Stimulated activated CD4-positive, alpha-beta T cell treated with anti-CD3 and anti-CD28 coated beads, Interleukin-2, amount 100 ng/mL, for 24 hours (primary cell): ENCODE measurements around the gene EMP1.

ENCODE experiments used
- DNase-seq, 2 donors: peaks; one replicate each; pipeline ENCODE4 v3.0.0-alpha.2; 2020

EMP1 gene

GRCh38 chr12:13196130-13196921 lies at the start of gene EMP1:
Gene EMP1, plus strand, starts transcription at chr12:13196726. Its CDS starts 14,785 bp downstream, at chr12:13211511.
- DNase-seq = peak; percentile 69 to 77

- no peak for DNase-seq
Measured at GRCh38 chr12:13147688-13148484, 48.6 kb upstream of the EMP1 start.

GRCh38 chr12:13148485-13148847 lies 48.1 kb upstream of the EMP1 start:
- DNase-seq = no peak

- DNase-seq = no peak
Measured at GRCh38 chr12:13149411-13149810, 47.1 kb upstream of the EMP1 start.

- no peak for DNase-seq
Measured at GRCh38 chr12:13152281-13152680, 44.2 kb upstream of the EMP1 start.

GRCh38 chr12:13152756-13153155 lies 43.8 kb upstream of the EMP1 start:
- DNase-seq = no peak

GRCh38 chr12:13153180-13153579 lies 43.3 kb upstream of the EMP1 start:
- no peak for DNase-seq

- DNase-seq = no peak
Measured at GRCh38 chr12:13154027-13154538, 42.4 kb upstream of the EMP1 start.

- no peak for DNase-seq
Measured at GRCh38 chr12:13154831-13155230, 41.7 kb upstream of the EMP1 start.

- no peak for DNase-seq
Measured at GRCh38 chr12:13156277-13156676, 40.2 kb upstream of the EMP1 start.

GRCh38 chr12:13161172-13161571 lies 35.4 kb upstream of the EMP1 start:
- DNase-seq = no peak

GRCh38 chr12:13162904-13163303 lies 33.6 kb upstream of the EMP1 start:
- DNase-seq = no peak

GRCh38 chr12:13163868-13164635 lies 32.5 kb upstream of the EMP1 start:
- no peak for DNase-seq

GRCh38 chr12:13164921-13165616 lies 31.5 kb upstream of the EMP1 start:
- DNase-seq = no peak

GRCh38 chr12:13165617-13166041 lies 30.9 kb upstream of the EMP1 start:
- DNase-seq = peak; percentile 81 to 82

- DNase-seq = no peak
Measured at GRCh38 chr12:13167226-13167625, 29.3 kb upstream of the EMP1 start.

GRCh38 chr12:13167906-13168305 lies 28.6 kb upstream of the EMP1 start:
- DNase-seq = no peak

GRCh38 chr12:13169272-13169671 lies 27.3 kb upstream of the EMP1 start:
- DNase-seq = no peak

- DNase-seq = no peak
Measured at GRCh38 chr12:13170892-13171490, 25.5 kb upstream of the EMP1 start.

GRCh38 chr12:13171921-13172859 lies 24.3 kb upstream of the EMP1 start:
- no peak for DNase-seq
